CD4-positive, alpha-beta T cell treated with Interleukin-6 at 100 ng/mL for 8 hours (primary cell): ENCODE results near the gene GSDMA.
"Not testable (repeated sequence)": the region's sequence is repeated elsewhere in the genome, so short reads cannot be mapped to it uniquely, and the experiment has no call there.

Source experiments
- DNase-seq: peaks from one replicate; pipeline ENCODE4 v3.0.0-alpha.2; 2020; ENCODE audit warnings: mixed read lengths, low spot score

GSDMA gene

GRCh38 chr17:39929646-39930407, 33.0 kb upstream of the GSDMA start:
- no peak for DNase-seq

DNA sequence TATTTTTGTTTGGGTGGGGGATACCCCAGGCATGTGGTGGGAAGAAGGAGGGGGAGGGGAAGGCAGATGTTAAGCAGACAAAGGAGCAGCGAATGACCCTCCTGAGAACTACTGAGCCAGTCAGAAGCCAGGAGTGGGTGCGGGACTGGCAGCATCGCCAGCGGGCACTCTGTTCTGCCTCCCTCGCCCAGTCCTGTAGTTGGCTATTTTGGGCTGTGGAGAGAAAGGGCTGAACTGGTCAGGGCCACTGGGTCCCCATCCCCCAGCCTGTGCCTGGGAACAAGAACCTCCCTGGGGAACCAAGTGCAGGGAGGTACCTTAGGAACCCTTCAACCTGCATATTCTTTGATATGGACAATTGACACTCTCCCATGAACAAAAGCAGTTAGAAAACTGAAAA, 28.9 kb upstream of the GSDMA start:
- no peak for DNase-seq

DNA sequence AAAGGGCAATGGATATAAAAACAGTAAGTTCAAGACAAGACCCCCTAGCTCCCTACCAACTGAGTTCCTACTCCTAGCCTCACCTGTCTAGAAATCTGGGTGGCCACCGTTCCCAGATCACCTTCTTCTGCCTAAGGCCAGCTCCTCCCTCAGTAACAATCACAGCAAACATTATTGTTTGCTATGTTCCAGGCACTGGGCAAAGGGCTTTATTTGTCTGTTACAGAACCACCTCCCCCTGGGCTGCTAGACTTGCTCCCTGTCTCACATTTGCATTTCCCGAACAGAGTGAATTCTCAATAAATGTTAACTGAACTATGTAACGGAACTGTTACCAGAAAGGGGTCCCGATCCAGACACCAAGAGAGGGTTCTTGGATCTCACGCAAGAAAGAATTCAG, 28.5 kb upstream of the GSDMA start:
- DNase-seq, result no peak

DNA sequence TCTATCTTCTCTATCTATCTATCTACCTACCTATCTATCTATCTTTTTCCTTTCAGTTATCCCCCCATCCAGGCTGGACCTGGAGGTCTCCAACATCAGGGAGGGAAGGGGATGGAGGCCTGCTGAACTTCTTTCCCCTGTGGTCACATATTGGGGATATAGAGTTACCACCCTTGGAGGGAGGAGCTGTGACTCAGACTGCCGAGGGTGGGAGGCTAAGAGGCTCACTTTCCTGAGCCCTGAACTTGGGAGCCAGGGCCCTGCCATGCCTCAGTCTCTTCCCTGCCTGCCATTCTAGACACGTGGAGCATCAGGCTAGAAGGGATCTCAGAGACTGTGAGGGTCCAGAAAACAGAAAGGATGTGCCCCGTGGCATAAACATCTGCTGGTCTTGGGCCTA, 26.9 kb upstream of the GSDMA start:
- DNase-seq, result no peak

DNA sequence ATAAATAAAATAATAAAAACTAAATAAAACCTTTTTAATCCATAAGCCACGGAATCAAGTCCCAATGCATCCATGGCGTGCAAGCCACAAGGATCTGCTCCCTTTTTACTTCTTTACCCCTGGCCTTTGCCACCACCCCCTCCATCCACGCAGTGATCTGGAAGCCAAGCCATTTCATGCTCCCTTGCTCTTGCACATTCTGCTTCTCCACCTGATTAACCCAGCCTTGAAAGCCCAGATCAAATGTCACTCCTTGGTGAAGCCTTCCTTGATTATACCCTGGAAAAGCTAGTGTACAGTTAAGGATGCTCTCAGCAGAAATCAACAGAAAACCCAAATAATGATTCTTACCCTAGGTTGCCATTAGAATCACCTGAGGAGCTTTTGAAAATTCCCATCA, 25.4 kb upstream of the GSDMA start:
- DNase-seq, result no peak

GRCh38 chr17:39938140-39938869, 24.5 kb upstream of the GSDMA start:
- DNase-seq, result no peak

- DNase-seq, result no peak
These were observed 23.7 kb upstream of the GSDMA start for GRCh38 chr17:39939106-39939505.

DNA sequence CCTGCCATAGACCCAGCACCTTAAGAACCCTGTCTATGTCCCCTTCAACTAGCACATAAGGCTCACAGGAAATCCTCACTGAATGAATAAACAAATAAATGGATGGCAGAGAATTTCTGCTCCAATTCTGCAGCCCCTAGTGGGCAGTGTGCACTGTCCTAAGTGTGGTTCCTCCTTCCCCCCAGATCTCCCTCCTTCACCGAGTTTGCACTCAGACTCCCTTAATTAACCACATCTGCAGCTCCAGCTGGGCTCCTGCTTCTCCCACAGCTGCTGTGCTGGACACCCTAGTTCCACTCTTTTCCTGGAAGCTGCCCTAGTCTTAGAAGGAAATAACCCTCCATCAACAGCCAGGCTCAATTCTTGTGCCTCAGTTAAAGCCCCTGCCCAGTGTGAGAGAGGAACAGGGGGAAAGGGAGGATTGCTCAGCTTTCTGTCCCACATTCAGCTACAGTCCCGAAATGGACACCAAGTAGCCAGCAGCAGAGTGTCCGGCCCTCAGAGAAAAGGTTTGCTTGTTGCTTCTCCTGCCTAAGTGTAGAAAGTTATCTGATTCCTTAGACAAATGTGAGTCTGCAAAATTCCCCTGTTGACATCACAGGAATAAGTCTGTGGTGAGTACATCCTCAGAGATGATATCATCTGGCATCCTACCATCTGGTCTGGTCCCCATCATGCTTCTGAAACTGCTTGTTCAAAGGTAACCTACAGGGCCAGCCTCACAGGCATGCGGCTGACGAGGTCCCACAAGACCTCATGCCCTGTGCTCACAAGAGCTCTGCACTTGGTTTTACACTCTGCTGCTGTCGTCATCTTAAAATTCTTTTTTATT, 23.0 kb upstream of the GSDMA start:
- DNase-seq, result peak; percentile 18

- DNase-seq, result no peak
These were observed 19.0 kb upstream of the GSDMA start for GRCh38 chr17:39943702-39944392.

- no peak for DNase-seq
These were observed 18.5 kb upstream of the GSDMA start for GRCh38 chr17:39944393-39944711.

DNA sequence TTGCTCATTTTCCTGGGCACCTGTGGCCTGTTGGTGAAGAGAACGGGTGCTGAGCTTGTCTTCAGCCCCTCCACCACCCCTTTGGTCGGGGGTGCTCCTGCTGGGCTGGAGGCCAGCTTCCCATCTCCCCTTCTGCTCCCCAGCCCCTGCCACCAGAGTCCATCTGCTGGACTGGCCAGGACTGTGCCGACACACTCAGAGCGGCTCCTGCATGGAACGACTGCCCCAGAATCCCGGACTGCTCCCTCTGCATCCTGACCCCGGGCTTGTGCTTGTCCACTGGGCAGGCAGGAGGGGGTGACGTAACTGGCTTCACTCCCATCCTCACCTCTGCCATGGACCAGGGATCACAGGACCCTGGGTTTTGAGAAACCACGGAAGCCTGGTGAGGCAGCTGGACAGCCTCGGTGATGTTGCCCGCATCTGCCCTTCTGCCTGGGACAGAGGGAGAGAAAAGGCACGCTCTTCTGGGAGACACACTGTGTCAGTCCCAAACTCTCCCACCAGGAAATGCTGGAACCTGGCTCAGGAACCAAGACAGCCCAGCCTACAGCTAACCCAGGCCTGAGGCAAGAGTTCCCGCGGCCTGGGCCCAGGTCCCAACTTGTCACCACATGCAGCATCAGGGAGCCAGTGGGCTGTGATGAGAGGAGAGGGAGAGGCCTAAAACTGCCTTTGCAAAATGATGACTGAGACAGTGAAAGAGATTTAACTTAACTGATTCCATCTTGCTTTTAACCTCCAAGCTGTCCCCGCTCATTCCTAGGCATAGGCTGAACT, 16.1 kb upstream of the GSDMA start:
- no peak for DNase-seq

GRCh38 chr17:39948489-39948828, 14.3 kb upstream of the GSDMA start:
- not testable (repeated sequence) for DNase-seq

GRCh38 chr17:39949028-39949427, 13.8 kb upstream of the GSDMA start:
- DNase-seq, result no peak

DNA sequence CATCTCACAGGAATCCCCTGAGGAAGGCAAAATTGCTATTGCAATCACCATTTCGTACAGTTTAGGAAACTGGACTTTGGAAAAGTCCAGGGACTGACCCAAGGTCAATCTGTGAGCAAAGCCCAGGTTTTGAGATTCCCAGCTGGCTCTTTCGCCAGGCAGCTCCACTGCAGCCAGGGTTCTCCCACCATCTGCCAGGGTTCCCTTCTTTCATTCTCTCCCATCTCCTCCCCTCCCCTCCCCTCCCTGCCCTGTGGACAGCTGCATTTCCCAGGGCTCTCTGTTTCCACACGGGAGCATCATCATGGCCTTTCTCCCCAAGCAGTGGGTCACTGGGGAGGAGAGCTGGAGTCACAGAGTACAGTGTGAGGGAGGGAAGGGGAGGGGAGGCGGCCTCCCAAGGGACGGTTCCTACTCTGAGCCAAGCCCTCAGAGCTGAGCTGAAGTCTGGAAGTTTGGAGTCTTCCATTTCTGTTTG, 11.9 kb upstream of the GSDMA start:
- no peak for DNase-seq

- DNase-seq, result no peak
These were observed 10.7 kb upstream of the GSDMA start for GRCh38 chr17:39951924-39952679.

DNA sequence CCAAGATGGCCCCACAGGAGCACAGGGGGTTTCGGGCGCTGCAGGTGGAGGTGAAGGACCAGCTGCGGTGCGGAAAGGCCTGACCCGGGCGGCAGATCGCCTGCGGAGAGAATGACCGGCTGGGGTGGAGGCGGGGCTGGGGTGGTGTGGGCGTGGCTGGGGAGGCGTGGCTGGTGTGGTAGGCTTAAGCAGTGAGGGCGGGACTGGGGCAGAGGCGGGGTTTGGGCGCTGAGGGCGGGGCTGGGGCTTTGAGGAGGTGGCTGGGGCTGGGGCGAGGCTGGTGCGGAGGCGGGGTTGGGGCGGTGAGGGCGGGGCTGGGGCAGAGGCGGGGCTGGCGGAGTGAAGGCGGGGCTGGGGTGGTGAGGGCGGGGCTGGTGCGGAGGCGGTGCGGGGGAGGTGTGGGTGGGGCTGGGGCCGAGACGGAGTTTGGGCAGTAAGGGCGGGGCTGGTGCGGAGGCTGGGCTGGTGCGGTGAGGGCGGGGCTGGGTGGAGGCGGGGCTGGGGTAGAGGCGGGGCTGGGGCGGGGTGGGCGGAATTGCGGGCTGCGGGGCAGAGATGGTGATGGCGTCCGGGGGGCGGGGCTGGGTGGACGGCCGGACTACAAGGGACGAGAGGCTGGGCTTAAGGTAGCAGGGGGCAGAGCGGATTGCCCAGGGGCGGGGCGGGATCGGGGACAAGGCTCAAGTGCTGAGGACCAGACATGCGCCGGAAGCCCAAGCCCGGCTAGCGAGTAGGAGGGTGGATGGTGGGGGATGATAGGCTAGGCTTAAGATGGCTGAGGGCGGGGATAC, 9.9 kb upstream of the GSDMA start:
- peak; percentile 98 for DNase-seq

DNA sequence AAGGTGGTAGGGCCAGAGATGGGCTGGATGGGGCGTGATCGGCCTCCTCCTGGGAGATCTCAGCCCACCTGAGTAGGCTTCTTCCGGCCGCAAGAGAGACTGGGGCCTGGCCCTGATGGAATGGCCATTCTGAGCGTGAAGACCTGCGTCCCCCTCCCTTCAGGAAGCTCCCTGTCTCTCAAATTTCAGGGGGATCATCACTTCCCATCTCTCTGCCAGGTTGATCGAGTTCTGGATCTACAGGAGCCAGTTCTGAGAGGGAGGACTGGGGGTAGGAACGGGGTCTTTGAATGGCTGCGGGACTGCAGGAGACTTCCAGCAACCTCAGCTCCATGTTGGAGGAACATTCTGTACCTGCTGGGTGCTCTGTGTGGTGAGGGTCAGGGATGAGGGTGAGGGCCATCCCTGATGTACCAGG, 9.3 kb upstream of the GSDMA start:
- DNase-seq, result no peak

- DNase-seq, result no peak
These were observed 7.9 kb upstream of the GSDMA start for GRCh38 chr17:39954876-39955275.

DNA sequence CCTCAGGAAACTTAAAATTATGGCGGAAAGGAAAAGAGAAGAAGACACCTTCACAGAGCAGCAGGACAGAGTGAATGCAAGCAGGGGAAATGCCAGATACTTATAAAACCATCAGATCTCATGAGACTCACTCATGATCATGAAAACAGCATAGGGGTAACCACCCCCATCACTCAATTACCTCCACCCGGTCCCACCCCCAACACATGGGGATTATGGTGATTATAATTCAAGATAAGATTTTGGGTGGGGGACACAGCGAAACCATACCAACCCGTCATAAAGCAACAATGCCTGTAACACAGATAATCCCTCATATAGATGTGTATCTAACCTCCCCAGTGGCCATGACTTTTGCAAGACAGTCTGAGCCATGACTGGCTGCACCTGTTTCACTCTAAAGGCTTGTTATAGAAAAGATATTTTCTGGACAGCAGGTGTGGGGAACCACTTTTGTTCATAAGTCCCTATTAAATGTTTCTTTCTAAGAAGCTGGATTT, 7.0 kb upstream of the GSDMA start:
- DNase-seq, result no peak
